Epidermal melanocyte (primary cell): ENCODE results near the gene ZNF672.
"Not testable (repeated sequence)": the region's sequence is repeated elsewhere in the genome, so short reads cannot be mapped to it uniquely, and the experiment has no call there.

ENCODE experiments used
- DNase-seq: peaks from one replicate; pipeline ENCODE4 v3.0.0; 2011; ENCODE audit warnings: low spot score; ENCODE audit not compliant: insufficient read length

The ZNF672 gene

DNA sequence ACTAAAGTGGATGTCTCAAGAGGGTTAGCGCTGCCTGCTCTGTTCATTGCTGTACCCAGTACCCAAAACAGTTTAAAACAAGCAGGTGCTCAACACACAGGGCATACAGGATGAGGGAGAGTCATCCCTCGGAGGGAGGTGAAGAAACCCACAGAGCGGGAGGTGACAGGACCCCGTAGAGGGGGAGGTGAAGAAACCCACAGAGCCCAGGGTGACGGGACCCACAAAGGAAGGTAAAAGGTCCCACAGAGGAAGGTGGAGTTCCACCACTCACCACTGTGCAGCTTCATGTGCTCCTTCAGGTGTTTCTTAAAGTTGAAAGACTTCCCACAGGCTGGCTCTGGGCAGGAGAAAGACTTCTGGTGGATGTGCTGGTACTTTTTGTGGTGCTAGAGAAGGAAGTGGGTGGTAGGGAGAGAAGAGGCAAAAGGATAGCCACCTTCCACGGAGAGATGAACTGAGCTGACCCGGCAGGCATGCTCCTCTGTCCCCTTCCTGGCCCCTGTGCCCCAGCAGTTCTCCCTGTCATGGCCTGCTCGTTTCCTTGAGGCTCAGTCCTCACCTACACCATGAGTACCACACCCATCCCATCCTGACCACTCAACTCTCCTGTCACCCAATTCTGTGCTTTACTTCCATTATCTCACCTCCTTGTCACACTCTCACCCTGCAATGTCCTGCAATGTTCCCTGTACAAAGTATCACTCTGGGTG lies 15.8 kb downstream of the ZNF672 start:
- DNase-seq, result no peak

DNA sequence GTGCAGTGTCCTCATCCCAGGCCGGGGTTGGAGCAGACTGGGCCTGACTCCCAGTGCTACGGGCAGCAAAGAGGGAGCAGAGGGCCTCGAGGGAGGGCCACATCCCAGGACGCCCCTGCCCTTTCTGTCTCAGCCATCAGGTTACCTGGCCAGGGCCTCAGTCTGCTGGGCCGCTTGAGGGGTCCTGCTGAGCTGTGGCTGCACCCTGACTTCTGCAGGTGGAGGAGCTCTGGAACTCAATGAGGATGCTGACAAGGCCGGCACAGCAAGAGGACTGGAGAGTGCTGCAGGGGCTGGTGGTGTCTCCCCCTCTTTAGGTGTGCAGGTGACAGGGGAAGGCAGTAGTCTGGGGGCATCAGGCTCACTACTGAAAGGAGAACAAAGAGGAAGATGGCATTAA lies 17.6 kb downstream of the ZNF672 start:
- DNase-seq, result no peak

DNA sequence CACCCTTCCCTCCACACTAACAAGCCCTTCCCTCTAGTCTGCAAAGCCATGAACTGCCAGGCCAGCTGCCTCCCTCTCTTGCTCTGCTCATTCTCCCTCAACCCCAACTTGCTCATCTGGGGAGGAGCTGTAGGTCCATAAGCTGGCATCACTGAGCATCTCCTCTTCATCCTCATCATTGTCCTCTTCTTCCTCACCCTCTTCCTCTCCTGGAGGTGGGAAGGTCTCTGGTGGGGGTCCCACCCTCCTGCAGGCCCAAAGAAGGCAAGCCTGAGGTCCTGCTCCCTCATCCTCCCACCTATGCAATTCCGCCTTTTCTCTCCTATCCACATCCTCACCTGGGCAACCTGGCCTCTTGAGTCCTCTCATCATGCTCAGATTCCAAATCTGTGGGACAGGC lies 18.2 kb downstream of the ZNF672 start:
- DNase-seq, result no peak

DNA sequence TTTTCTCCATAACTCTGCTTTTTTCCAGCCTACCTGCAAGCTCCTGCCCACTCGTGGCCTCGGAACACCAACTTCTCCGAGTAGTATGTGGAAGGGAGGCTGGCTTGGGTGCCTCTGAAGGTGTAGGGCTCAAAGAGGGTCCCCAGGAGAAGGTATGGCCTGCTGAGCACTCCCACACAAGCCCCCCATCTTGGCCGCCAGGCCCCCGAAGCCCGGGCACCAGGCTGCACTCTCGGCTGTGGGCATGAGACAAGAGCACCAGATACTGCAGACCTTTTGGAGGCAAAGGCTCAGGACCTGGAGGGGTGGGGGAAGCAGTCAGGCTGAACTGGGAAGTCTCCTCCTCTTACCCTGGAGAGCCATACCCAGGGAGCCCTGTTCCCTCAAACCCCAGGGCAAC lies 19.2 kb downstream of the ZNF672 start:
- no peak for DNase-seq

DNA sequence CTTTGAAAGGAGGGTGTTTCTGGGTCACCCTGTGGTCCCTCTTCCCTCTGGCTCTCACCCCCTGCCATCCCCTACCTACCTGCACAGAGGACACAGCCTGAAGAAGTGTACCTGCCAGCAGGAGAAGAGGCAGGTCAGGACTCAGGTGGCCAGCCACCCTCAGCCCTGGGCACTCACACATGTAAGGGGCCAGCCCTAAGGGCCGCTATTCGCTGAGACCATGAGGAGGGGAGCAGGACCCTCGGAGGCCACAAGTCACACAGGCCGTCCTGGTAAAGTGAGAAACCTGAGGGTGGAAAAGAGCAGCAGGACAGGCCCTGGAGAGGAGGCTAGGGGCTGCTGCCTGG lies 19.7 kb downstream of the ZNF672 start:
- DNase-seq, result no peak

DNA sequence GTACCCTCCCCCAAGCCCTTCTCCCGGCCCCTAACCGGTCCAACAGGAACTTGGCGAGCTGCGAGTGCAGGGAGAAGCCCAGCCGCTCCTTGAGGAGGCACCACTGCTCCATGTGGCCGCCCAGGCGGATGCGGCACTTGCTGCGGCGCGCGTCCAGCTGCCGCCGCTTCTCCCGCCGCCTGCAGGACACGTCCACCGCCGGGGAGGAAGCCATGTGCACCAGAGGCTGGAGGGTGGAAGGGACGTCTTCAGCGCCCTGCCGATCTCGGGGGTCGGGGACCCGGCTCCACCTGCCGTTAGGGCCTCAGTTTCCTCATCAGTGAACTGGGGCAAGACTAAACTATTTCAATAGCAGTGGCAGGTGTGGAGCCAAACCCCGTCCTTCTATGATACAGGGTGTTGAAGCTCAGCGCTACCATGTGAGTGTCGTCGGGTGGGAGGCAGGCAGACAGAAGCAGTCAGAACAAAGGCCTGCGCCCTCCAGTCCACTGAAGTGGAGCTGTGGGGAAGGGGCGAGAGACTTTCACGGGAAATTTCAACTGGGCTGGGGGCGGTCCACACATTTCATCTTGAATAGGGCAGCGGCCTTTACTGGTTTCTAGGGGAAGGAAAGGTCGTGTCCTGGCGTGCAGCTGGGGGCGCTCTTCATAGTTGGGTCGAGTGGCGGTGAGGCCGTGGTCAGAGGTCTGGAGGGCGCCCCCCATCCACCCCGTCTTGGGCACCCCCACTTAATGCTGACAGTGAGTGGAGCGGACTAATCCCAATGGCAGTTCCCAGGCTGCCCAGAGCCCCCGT lies 20.3 kb downstream of the ZNF672 start:
- DNase-seq, result no peak

DNA sequence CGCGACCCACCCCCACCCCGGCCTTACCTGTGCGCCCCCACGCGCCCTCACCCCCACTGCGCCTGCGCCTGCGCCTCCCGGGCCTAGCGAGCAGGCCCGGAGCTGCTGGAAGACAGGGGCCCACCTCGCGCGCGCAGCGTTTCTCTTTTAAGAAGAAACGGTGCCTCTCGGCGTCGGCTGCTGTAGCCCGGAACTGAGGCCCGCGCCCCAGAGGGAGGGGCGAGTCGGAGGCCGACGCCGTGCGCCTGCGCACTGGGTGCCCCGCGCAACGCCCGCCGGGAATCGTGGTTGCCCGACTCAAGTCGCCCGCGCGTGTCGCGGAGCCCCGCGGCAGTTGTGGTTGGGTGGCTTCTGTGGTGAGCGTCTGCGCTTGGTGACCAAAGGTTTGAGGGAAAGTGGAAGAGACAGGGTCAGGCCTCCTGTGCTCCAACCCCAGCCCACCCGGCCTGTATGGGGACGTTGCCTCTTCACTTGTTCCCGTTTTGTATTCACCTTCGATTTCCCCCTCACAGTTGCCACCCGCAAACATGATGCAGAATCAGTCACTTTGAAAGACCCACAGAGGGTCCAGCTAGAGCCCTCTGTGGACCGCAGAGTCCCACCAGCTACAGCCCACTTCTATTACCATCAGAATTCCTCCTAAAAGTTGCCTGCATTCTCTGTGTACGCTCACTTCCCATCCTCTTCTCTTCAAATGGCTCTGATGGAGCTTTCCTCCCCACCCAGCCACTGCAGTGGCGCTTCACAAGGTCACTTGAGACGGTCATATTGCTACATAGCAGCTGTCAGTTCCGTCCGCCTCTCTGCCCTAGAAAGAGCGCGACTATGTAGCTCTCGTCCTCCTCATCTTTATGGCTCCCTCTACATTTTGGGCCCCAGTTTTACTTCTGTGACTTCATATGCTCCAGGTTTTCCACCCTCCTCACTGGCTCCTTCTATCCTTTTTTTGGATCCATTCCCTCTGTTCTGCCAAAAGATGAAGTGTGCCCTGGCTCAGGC lies 21.2 kb downstream of the ZNF672 start, which contains the start of gene ZNF692:
Gene ZNF692 (minus strand): TSS at position 195 of the 999 bp plus-strand sequence. CDS start 776 bp downstream, outside the sequence.
- peak; percentile 97 for DNase-seq

DNA sequence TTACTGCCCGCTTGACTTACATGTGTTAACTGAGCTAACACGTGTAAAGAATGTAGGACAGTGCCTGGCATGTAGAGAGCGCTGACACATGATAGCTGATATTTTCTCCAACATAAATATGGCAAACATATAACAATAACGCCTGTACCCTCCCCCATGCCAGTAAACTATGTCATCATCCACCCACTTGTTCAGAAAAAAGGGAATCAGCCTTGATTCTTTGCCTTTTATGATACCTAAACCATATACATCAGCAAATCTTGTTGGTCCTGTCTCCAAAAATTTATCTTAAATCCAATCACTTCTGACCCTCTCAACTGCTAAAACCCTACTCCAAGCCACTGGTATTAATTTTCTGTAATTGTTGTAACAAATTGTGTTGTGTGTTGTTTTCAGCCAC lies 22.0 kb downstream of the ZNF672 start:
- no peak for DNase-seq

DNA sequence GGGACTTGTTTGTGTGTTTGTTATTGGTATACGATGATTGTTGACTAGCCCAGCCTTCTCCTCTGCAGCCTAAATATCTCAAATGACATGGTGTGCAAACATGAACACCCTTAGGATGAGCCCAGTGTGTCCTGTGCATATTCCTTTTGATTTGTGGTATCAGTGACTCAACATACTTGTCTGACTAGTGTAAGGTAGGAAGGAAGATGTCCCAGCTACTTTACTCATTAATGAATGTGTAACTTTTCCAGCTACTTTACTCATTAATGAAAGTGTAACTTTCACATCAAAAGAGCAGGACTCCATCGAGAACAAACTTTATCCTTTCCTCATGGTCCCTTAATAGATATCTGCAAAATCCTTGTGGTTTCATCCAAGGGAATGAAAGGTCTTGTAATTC lies 23.6 kb downstream of the ZNF672 start:
- no peak for DNase-seq

DNA sequence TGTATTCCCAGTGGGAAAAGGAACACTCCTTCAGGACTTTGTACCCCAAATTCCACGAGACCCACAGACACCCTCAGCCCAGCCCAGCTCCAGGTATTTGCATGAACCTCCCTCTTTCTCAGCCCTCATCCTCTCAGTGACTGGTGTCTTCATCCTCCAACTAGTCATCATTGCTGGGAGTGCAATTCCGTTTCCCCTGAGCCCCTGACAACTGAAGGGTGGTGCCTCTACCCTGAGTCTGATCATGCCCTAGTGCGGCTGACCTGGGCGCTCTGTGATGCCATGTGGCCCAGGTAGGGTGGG lies 24.6 kb downstream of the ZNF672 start:
- DNase-seq, result no peak

DNA sequence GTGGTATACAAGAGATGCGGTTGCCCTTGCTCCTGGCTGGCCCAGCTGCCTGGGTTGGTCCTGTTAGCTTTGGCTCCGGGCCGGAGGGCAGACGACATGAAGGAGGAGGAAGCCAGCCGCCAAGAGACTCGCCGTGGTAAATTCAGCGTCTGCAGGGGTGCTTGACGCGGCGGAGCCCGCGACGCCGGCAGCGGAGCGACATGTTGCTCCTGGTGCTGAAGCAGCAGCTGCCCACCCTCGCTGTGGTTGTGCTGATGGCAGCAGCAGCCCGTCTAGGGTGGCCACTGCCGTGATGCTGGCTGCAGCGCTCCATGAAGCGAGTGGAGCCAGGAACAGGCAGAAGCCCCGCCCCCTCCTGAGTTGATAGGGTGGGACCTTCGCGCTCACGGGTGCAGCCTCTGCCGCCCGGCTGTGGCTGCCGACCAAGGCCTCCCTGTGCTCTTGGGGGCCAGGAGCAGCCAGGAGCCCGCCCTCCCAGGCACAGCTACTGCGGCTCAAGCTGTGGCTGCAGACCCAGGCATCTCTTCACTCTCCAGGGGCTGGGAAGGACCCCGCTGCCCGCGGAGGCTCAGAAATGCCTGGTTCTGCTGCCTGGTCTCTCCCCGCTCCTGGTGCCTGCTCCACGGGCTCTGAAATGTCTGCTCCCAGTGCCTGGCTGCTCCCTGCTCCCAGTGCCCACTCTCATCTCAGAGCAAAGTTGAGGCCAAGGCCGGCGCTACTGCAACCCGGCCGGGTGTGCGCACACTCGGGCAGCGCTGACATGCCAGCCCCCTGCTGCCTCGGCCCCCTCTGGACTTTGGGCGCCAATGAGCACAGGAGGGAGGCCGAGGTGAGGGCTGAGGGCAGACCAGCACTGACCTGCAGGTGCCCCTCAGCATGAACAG lies 25.2 kb downstream of the ZNF672 start:
- no peak for DNase-seq

DNA sequence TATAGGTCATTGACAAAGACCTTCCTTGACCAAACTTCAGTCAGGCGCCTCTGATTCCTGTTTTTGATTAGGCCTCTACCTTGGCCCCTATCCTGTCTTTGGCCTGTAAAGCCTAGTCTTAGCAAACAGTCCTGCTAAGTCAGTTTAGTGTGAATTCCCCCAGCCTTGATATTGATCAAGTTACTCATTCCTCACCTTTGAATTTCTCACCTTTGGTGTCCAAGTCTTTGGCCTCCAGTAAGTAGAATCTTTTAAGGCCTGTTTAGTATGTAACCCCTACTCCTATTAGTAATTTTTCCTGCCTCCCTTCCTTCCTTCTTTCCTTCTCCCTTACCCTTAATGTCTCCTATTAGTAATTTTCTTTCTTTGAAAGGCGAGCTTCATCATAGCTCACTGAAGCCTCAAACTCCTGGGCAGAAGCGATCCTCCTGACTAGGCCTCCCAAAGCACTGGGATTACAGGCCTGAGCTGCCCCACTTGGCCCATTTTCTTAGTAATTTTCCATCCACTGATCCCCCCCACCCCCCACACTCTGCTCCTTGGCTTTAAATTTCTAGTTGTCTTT lies 33.9 kb downstream of the ZNF672 start:
- DNase-seq, result no peak

DNA sequence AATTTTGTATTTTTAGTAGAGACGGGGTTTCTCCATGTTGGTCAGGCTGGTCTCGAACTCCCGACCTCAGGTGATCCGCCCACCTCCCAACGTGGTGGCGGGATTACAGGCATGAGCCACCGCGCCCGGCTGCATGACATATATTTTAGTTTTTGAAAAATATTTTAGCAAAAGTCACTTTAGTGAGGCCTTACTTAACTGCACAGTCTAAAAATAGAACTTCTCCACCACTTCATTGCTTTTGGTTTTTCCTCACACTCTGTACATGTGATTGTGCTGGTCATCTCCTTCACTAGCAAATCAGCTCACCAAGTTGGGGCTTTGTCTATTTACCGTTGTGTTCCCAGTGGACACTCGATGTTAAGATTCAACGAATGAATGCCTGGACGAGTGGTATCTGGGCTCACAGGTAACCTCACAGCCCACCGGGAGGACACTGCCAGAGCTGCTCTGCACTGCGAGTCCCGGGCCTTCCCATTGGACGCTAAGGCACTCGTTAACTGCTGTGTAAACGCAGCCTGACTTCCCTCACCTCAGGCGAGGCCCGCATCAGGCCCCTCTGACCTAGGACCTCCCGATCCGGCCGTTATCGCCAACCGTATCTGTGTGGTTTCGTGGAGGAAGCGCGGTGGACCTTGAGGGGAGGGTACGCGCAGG lies 34.9 kb downstream of the ZNF672 start:
- DNase-seq, result no peak

DNA sequence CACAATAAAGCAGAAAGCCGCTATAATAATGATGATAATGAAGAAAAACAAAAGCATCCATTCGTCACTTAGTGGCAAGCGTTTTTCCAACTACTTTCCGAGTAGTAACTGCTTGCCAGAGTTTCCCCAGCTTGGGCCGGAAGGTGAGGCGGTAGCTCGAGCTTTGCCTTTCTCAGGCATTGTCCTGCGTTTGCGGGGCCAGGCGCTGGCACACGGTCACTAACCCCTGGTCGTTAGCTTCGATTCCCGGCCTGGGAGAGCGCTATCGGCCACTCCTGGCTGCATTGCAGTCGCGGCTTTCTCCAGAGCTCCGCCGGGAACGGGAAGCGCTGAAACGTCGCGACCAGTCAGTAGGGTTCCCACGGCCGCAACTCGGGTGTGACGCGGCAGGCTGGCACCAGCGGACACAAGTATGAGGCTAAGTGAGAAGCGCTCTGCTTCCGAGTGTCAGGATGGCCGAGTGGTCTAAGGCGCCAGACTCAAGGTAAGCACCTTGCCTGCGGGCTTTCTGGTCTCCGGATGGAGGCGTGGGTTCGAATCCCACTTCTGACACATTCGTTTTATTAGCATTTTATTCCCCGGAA lies 35.5 kb downstream of the ZNF672 start:
- no peak for DNase-seq

DNA sequence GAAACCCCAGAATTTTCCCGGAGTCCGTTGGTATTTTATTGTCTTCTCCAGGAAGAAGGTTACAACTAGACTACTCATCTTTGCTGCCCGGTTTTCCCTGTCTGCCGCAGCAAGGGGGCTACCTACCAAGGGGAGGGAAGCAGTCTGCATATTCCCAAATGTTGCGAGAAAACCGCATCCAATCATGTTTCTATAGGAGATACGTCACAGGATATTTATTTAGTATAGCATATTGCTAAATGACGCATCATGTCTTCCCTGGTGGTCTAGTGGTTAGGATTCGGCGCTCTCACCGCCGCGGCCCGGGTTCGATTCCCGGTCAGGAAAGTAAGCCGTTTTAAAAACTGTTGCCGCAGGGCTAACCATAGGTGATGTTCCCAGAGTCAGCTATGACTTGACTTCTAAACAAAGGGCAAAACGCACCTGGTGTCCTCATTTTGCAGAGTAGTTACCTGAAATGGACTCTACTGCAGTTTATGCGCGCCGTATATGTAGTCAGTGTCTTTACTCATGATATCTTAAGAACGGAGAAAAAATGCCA lies 36.0 kb downstream of the ZNF672 start:
- no peak for DNase-seq

DNA sequence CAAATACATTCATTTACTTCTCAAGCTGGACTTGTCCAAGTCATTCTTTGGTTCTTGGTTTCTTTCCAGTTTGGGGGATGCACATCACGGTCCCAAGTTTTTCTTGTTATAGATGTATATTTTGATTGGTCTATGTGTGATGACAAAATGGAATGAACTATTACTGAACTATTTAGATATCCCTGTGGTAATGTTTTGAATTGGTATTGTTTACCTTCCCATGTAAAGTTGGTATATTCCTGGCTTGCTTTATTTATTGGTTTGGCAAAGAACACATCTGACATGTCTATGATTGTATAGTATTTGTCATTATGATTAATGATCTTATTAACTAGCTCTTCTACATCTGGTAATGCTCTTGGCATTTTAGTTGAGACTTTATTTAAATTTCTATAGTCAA lies 43.2 kb downstream of the ZNF672 start:
- no peak for DNase-seq

DNA sequence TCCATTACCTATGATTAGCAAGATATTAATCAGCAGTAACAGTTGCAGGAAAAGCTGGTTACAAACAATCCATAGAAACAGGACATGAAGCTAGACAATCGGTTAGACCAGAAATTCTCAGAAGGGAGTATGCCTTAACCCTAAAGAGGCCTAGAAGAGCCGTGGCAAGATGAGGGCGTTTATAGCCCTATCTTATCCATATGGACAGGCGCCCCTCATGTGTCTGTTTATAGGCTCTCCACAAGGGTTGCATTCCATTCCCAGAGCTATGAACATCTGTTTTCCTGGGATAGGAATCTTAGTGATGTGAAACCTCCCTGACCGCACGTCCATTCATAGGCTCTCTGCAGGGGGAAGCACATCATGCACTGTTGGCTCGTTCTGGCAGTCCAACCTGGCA lies 44.4 kb downstream of the ZNF672 start:
- not testable (repeated sequence) for DNase-seq

DNA sequence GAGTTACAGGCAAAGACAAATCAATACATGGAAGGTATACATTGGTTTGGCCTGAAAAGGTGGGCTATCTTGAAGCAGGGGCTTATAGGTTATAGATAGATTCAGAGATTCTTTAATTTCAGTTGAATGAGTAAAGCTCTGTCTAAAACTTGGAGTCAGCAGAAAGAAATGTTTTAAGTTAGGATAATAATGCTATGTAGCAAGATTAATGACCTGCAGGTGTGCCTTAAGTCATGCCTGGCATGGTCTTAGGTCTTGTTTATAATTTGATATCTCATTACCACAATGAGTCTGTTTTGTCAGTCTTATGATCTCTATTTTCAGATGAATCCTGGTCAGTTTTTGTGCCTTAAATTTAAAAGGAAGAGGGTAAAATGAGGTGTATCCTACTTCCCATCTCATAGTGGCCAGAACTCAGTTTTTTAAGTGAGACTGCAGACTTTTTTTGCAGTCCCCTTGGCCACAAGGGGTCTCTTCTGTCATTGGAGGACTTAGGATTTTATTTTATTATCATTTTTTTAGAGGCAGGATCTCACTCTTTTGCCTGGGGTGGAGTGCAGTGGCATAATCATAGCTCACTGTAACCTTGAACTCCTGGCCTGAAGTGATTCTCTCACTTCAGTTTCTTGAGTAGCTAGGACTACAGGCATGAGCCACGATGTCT lies 46.7 kb downstream of the ZNF672 start:
- DNase-seq, result no peak

DNA sequence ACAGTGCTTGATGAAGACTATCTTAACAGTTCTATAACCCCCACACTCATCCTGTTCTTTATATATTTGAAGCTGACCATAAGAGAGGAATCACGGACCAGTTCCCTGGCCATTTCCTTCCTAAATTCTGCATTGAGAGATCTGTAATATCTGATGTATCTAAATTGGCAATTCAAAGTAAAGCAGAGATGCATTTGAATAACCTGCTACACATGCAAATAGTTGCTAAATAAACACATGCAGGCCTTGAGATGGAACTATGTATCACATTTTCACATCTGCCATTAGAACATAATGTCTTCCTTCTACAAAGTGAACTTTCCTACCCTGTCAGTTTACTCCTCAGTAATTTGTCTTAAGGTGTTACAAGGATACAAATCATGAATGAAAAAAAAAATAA lies 47.6 kb downstream of the ZNF672 start:
- no peak for DNase-seq
